AG09319 (cell line): ENCODE measurements around the gene IGBP1.

Source experiments
- DNase-seq: peaks from one replicate; pipeline ENCODE4 v3.0.0-alpha.2; 2010; ENCODE audit warnings: low read depth; ENCODE audit errors: extremely low read depth
- CTCF ChIP-seq: IDR thresholded peaks from 2 replicates; pipeline ENCODE4 v1.5.1; 2011; ENCODE audit warnings: low read depth, mild to moderate bottlenecking, inconsistent platforms, low read length, moderate library complexity

IGBP1 gene

DNA sequence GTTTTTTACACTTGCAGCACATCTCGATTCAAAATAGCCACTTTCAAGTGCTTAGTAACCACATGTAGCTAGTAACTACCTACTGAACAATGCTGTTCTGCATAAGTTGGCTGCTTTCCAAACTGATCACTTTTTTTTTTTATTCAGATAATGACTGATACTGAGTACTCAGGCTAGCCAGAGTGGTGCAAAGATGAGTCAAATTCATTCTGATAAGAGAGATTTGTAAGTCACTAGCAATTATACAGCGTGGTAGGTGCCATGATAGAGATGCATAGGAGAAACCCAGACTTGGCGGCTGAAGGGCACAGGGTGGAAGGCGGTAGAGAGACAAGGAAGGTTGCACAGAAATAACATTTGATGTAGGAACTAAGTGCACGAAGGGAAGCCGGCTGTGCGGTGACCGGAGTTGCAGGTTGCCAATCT lies 357 bp upstream of the IGBP1 start:
- no peak for DNase-seq

GRCh38 chrX:70134116-70134477 lies 850 bp downstream of the IGBP1 start:
- DNase-seq: no peak
- TF ChIP-seq CTCF: no peak

More for the DNA sequence above, 357 bp upstream of the IGBP1 start:
- no peak for TF ChIP-seq CTCF

DNA sequence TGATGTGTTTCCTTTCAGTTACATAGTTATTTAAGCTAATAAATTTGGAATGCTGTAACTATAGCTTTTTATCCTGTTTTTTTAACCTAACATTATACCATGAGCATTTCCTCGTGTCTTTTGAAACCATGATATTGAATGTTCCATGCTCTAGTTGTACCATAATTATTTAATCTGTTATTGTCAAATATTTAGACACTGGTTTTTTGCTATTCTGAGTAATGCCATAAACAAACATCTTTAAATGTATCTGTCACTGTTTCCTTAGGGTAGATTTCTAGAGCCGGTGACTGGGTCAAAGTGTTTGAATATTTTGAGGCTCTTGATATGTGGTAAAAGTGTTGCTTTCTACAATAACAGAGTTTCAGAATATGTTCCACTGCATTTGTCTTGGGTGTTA lies 5.4 kb downstream of the IGBP1 start:
- no peak for DNase-seq

GRCh38 chrX:70139736-70140135 lies 6.5 kb downstream of the IGBP1 start:
- no peak for TF ChIP-seq CTCF

More for the DNA sequence above, 5.4 kb downstream of the IGBP1 start:
- TF ChIP-seq CTCF: no peak

DNA sequence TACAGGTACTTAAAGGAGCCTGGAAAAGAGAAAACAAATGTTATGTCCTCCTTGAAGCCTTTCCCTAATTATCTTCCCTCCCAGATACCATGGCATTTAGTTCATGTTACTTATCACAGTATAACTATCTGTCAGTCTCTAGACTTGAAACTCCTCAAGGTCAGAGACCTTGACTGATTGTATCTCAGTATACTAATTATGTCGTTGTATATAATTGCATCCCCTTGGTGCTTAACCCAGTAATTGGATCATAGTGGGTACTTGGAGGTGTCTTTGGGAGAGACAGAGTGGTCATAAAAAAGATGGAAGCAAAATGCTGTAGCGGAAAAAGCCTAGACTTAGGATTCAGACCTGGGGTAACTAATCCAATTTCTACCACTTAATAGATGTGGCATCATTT lies 8.1 kb downstream of the IGBP1 start:
- no peak for TF ChIP-seq CTCF
- no peak for DNase-seq

More at GRCh38 chrX:70139736-70140135, 6.5 kb downstream of the IGBP1 start:
- no peak for DNase-seq

GRCh38 chrX:70166601-70167590 lies 33.6 kb downstream of the IGBP1 start:
- no peak for DNase-seq

More at GRCh38 chrX:70166601-70167590, 33.6 kb downstream of the IGBP1 start:
- no peak for TF ChIP-seq CTCF
